ENCODE results near the gene OCRL.

OCRL gene

DNA sequence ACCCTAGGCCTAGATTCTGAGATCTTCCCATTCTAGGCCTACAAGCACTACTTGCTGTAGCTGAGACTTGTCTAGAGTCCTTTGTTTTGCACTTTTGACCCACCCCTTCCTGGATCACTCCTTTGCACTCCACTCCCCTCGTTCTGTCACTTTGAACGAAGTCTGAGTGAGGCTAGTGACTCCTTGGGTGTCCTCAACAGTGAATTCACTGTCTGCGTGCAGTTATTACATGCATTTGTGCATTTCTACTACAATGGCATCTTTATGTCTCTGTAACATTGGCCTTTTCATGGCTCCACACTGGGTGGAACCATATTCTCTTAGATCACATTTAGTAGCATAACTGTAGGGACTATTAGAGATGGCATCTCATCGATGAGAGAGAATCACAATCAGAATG lies 50.5 kb downstream of the OCRL start:
- DNase-seq: no peak

GRCh38 chrX:129593137-129593536 lies 53.1 kb downstream of the OCRL start:
- no peak for DNase-seq

DNA sequence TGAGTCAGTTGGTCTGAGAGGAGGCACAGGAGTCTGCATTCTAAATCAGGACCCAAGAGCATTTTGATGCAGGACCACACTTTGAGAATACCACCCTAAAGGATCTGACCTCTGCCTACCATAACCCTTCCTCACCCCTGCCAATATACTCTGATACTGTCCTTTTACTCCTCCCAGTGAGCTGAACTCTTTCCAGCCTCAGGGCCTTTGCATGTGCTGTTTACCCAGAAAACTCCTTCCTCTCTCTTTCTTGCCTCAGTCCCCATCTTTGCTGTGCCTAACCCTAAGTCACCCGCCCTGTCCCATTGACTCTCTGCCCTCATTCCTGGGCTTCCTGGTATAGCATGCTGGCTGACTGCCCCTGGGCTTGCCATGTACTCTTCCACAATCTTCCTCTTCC lies 54.7 kb downstream of the OCRL start:
- DNase-seq: no peak

GRCh38 chrX:129596077-129596476 lies 56.0 kb downstream of the OCRL start:
- DNase-seq: no peak

DNA sequence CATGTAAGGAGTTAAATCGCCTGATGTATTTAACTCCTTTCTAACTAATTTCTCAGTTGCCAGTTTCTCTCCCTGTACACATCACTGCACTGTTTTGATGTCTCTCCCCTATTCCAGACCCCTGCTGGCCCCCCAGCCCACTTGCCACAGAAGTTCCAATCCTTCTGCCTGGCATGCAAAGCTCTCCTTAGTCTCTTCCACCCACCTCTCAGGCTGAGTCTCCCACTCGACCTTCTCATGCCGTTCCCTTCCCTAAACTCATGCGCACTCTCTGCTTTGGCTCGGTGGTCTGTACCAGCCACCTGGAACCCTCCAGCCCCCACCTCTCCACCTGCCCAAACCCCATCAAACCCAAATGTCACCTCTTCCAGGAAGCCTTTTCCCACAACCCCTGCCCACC lies 57.8 kb downstream of the OCRL start:
- no peak for DNase-seq

GRCh38 chrX:129599499-129599898 lies 59.4 kb downstream of the OCRL start:
- no peak for DNase-seq

DNA sequence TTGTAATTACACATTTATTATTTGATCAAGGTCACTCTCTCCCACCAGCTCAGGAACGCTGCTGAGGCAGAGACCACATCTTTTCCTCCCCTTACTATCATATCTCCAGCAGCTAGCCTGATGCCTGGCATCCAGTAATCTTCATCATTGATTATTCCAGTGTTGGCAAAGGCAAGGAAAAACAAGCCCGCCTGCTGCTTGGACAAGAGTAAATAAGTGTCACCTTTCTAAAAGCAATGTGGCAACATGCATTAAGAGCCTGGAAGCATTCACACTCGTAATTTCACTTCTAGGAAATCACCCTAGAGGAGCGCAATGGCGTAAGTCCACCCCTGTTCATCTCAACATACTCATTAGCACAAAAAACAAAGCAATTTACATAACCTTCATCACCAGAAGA lies 59.9 kb downstream of the OCRL start:
- no peak for DNase-seq

DNA sequence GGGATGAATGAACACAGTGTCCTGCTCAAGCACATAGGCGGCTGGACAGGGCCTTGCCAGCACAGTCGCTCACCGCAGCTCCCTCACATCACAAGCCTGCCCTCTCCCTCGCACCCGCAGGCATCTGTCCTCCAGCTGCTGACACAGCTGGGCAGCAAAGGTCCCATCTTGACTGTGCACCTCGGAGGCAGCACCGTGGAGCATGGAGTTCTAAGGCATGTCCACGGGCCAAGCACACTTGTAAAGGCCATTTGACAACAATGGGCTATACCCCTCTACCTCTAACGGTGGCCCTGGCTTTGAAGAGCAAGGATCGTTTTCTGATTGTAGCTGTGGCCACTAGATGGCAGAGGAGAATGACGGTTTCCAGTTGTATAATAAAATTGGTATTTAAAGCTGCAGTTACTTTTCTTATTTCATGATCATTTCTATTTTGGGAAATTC lies 60.9 kb downstream of the OCRL start:
- DNase-seq: peak; percentile 3

- peak; percentile 35 for DNase-seq
Measured at GRCh38 chrX:129606918-129607317, 66.9 kb downstream of the OCRL start.

GRCh38 chrX:129608496-129608895 lies 68.4 kb downstream of the OCRL start:
- DNase-seq: no peak

GRCh38 chrX:129609395-129609794 lies 69.3 kb downstream of the OCRL start:
- DNase-seq: no peak

GRCh38 chrX:129612396-129612795 lies 72.3 kb downstream of the OCRL start:
- DNase-seq: no peak

- DNase-seq: no peak
Measured at GRCh38 chrX:129613596-129613995, 73.5 kb downstream of the OCRL start.

DNA sequence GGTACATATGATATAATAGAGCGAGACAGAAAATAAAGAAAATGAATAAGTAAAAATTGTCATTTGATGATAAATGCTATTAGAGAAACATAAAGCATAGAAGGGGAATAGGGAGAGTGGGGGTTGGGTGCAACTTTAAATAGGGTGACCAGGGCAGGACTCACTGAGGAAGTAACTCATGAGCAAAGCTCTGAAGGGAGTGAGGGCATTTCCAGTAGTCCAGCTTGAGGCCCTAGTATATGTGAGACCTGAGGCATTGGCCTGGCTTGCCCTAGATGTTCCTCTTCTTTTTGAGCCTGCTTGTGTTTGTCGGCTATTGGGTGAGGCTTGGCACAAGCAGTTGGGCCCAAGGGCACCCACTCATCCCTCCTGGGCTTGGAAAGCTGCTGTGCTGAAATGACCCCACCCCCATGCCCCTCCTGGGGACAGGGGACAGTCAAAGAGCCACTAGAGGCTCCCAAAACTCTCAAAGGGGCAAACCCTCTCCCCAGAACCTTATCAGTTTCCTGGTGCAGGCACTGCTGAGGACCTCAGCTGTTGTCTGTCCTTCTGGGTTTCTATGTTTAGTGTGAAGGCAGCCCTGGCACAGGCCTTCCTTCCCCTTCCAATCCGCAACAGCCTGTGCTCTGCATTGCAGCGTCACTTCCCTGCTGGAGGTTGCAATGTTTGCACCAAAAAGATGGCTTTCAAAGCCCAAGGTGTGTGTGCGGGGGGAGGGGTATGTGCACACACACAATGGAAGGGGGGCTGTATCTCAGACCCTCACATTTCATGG lies 74.6 kb downstream of the OCRL start:
- no peak for DNase-seq

DNA sequence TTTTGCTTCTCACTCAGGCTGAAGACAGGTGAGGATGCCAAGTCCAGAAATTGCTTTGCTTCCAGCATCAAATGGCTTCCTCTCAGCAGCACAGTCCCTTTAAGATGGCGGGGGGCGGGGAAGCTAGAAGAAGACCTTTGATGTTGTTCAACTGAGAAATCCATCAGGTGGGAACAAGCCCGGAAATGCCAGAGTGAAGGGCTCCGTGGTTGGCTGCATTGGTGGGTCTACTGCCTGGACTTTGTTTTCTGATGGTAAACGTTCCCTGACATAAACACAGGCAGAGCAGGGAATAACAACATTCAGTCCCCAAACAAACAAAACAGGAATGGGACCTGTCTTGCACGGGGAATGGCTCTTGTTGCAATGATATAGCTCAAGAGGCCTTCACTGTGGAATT lies 77.4 kb downstream of the OCRL start:
- no peak for DNase-seq

- no peak for DNase-seq
Measured at GRCh38 chrX:129618997-129619396, 78.9 kb downstream of the OCRL start.

DNA sequence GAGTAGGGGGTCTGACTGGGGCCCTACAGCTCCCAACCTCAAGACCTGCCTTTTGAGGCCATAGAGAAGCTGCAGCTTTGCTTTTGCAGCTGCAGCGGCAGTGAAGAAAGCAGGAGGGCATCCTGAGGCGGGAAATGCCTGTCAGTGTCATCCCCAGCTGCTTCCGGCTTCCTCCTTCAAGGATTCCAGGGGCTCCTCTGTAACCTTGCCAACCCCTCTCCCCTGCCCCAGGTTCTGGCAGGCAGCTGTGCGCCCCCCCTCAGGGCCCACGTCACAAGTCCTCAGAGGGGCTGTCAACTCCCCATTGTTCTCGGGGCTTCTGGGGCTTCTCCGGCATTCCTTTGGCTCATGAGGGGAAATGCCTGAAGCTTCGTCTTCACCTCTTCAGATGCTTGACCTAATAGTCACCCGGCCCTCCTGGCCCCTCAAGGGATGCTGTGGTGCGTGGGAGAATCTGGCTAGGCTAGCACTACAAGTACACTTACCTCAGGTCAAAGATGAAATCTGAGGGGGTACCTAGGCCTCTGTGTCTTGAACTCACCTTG lies 82.8 kb downstream of the OCRL start:
- DNase-seq: no peak

DNA sequence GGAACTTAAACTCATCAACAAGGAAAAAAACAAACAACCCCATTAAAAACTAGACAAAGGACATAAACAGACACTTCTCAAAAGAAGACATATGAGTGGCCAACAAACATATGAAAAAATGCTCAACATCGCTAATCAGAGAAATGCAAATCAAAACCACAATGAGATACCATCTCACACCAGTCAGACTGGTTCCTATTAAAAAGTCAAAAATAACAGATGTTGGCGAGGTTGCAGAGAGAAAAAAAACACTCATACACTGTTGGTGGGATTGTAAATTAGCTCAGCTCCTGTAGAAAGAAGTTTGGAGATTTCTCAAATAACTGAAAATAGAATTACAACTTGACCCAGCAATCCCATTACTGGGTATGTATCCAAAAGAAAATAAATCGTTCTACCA lies 86.0 kb downstream of the OCRL start:
- no peak for DNase-seq

GRCh38 chrX:129629837-129630236 lies 89.8 kb downstream of the OCRL start:
- no peak for DNase-seq

DNA sequence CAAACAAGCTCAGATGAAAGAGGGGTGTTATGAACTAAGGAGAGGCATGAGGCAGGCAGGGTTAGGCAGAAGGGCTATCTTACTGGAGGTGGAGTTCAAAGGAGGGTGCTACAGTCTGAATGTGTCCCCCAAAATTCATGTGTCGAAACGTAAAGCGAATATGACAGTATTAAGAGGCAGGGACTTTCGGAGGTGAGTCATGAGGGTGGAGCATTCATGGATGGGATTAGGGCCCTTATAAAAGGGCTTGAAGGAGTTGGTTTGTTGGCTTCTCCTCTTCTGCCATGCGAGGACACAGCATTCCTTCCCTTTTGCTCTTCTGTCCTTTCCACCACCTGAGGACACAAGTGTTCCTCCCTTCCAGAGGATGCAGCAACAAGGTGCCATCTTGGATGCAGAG lies 91.8 kb downstream of the OCRL start:
- no peak for DNase-seq

DNA sequence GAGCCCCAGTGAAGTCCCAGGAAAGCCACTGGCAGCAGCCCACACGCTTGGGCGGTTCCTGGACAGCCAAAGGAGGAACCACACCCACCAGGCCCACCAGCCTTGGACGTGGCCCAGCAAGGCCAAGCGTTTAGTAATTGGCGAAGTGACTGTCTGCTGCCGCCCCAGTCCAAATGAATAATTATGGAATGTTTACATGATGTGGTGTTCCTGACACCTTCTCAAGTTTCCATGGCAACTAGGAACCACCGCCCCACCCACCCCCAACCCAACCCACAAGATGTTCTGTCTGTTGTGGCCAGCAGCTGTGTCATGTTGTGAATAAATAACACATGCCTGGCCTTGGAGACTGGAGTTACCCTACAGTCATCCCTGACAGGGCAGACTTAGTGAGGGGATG lies 92.4 kb downstream of the OCRL start:
- no peak for DNase-seq

DNA sequence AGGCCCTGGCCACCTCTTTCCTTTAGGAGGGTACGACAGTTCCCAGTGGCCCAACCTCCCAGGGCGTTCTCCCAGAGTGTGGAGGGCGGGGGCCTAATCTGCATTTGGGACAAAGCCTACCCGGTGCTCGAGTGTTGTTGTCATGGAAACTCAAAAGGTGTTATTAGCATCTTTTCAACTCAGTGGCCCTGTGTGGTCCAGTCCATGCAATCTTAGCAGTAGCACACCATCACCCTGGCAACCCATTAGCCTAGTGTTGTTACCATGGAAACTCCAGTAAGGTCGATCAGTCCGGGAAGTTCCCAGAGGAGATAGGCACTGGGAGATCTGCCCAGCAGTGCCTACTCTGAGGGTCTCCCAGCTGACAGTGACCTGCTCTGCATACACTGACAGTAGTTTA lies 94.5 kb downstream of the OCRL start:
- no peak for DNase-seq

DNA sequence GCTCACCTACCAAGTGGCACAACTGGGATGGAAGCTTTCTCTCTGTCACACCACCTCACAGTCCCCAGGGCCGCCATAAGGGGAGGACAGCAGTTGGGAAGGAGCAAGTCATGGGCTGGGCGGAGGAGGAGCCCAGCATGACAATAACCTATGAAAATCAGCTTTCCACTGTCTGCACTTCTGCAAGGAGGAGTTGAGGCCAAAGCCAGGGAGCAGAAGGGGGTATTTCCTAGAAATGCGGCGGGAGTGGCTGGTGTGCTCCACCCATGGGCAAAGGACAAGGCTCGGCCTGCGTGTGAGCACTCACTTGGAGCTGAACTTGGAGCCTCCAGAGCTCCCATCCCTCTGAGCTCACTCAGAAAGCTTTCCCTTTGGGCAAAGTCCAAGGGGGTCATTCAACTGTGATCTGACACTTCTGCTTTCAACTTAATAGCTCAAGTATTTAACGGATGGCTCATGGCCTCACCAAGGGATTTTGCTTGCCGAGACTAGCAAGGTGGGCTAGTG lies 96.2 kb downstream of the OCRL start:
- DNase-seq: no peak

GRCh38 chrX:129637217-129638109 lies 97.4 kb downstream of the OCRL start:
- DNase-seq: peak; percentile 35

Measured in NCI-H510A treated with DMSO at 0.1 percent for 48 hours (cell line).